BJ (cell line): ENCODE data around the gene STX12. TPM values are rescaled to one million over a fixed set of nuclear protein-coding genes. Genes with fewer than 3 reads are reported as not detected.

ENCODE experiments used
- CTCF ChIA-PET: fragments of 350-600 bp; formaldehyde crosslinking; extraction: SDS; loops from one replicate; lab custom pipeline; 2021; ENCODE audit warnings: antibody characterized with exemption, inconsistent platforms; lab: Yijun Ruan, JAX
- POLR2A ChIA-PET: fragments of 300-600 bp; sonication (Branson Sonifier 250); formaldehyde crosslinking; extraction: SDS; loops from one replicate; lab custom pipeline; 2021; ENCODE audit warnings: antibody characterized with exemption; lab: Charles Lee
- DNase-seq: peaks from one replicate; pipeline ENCODE4 v3.0.0-alpha.2; 2011; ENCODE audit warnings: low read depth
- H3K27me3 ChIP-seq: 2 replicates; pipeline ENCODE4 v1.6.0; 2011; ENCODE audit warnings: low read length; ENCODE audit not compliant: control insufficient read depth, insufficient read depth
- H3K36me3 ChIP-seq: 2 replicates; pipeline ENCODE4 v1.5.1; 2011; ENCODE audit warnings: low read length; ENCODE audit not compliant: control insufficient read depth, insufficient read depth
- H3K4me3 ChIP-seq: 2 replicates; pipeline ENCODE4 v1.5.1; 2011; ENCODE audit warnings: low read depth, mild to moderate bottlenecking, control low read depth, low read length
- polyA plus RNA-seq: library from polyadenylated mRNA; depleted of rRNA; stranded (reverse); fragments of >200 nt; gene quantifications from 2 replicates; pipeline ENCODE4 v1.2.3, GENCODE V29; 2011; rRNA removed
- small RNA-seq: library from RNA; depleted of rRNA; stranded (forward); fragments of <200 nt; gene quantifications from one replicate; pipeline ENCODE3, GENCODE V24; 2012; ENCODE audit warnings: low replicate concordance, low read depth; ENCODE audit not compliant: insufficient read length
- TF ChIP-seq, protein P1 (sequence below): IDR thresholded peaks from 2 replicates; pipeline ENCODE4 v1.5.1; 2011; ENCODE audit warnings: low read depth, mild to moderate bottlenecking, control low read depth, inconsistent platforms, low read length, moderate library complexity; ENCODE audit not compliant: insufficient read depth

The STX12 gene
- polyA plus RNA-seq, 1 experiment: 31.2 TPM

GRCh38 chr1:27873671-27874384, 100.8 kb downstream of the STX12 start:
- Histone ChIP-seq H3K27me3 (no peaks in the 10 kb centered on the region), H3K36me3 (no peaks in the 10 kb centered on the region), H3K4me3 (no peak overlapping the region)
- TF ChIP-seq, protein P1, sequence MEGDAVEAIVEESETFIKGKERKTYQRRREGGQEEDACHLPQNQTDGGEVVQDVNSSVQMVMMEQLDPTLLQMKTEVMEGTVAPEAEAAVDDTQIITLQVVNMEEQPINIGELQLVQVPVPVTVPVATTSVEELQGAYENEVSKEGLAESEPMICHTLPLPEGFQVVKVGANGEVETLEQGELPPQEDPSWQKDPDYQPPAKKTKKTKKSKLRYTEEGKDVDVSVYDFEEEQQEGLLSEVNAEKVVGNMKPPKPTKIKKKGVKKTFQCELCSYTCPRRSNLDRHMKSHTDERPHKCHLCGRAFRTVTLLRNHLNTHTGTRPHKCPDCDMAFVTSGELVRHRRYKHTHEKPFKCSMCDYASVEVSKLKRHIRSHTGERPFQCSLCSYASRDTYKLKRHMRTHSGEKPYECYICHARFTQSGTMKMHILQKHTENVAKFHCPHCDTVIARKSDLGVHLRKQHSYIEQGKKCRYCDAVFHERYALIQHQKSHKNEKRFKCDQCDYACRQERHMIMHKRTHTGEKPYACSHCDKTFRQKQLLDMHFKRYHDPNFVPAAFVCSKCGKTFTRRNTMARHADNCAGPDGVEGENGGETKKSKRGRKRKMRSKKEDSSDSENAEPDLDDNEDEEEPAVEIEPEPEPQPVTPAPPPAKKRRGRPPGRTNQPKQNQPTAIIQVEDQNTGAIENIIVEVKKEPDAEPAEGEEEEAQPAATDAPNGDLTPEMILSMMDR: no peak
- ChIA-PET CTCF (interaction anchor here (0.6 kb wide), 1 partner anchor 205 kb away, joined by 3 read pairs; no protein-coding TSS in a partner anchor), POLR2A (no interaction called here)
- no peak for DNase-seq

Small RNA genes within 50 kb of the gene (small RNA-seq; reads per million reads assigned to genes)
- not detected for gene AL020997.2
- gene RNU6-1245P: not detected
- 166 reads per million, percentile 93 among the genes with 10 or more reads in this experiment for gene SCARNA1

Other genes with a start within 250 kb of the STX12 start
- gene AHDC1, start 169.1 kb upstream of the STX12 start, polyA plus RNA-seq: 3.5 and 4.1 TPM in 2 replicates
- gene FGR, start 138.0 kb upstream of the STX12 start, polyA plus RNA-seq: not detected in 2 replicates
- gene IFI6, start 101.0 kb upstream of the STX12 start, polyA plus RNA-seq: 68.0 and 75.7 TPM in 2 replicates
- 3.9 and 5.7 TPM in 2 replicates for gene FAM76A, start 47.3 kb upstream of the STX12 start, polyA plus RNA-seq
- 54.7 and 59.8 TPM in 2 replicates for gene PPP1R8, start 57.6 kb downstream of the STX12 start, polyA plus RNA-seq
- 2.0 and 2.4 TPM in 2 replicates for gene THEMIS2, start 99.3 kb downstream of the STX12 start, polyA plus RNA-seq
- 51.7 and 54.3 TPM in 2 replicates for gene RPA2, start 141.4 kb downstream of the STX12 start, polyA plus RNA-seq
- 0.21 and 0.34 TPM in 2 replicates for gene SMPDL3B, start 161.8 kb downstream of the STX12 start, polyA plus RNA-seq
- gene XKR8, start 186.8 kb downstream of the STX12 start, polyA plus RNA-seq: 8.6 and 13.2 TPM in 2 replicates